NT2/D1 (cell line): ENCODE results near the gene LRRC75A.

Experiments
- YY1 ChIP-seq: IDR thresholded peaks from 2 replicates; pipeline ENCODE4 v1.6.1; 2011; ENCODE audit not compliant: insufficient read length, insufficient read depth
- ZNF274 ChIP-seq: IDR thresholded peaks from 2 replicates; pipeline ENCODE4 v1.6.1; 2011; ENCODE audit warnings: mild to moderate bottlenecking, low read depth, low read length

DNA sequence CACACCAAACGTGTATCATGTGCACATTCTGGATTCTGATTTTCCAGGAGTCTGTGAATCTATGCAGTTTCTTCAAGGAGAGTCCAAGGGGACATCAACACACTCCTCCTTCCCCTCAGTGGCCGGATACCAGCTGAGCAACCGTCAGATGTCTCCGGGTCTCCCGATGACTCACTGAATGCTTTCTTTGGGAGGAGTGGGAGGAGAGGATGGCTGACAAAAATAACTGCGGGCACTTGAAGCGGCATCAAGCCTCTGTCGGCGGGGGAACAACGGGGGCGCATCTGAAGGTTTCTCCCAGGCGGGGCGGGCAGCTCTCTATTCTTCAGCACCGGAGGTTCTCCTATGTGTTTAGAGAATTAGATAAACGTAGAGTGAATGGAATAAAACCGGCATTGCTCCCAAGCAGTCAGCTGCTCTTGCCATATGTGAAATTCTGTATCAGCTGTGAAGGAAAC, 24.6 kb upstream of the LRRC75A start:
- no peak for TF ChIP-seq ZNF274
- no peak for TF ChIP-seq YY1
